GM19025 (cell line): ENCODE measurements around the gene SLC17A7.
A peak's percentile ranks its signal among the peaks of the same experiment; 100 is the strongest.
"Not testable (repeated sequence)": the region's sequence is repeated elsewhere in the genome, so short reads cannot be mapped to it uniquely, and the experiment has no call there.

ENCODE experiments used
- ATAC-seq: cut with Tn5 transposase; IDR thresholded peaks from one replicate; pipeline ENCODE4 v1.9.1; 2021; ENCODE audit warnings: mild to moderate bottlenecking, low read depth, moderate library complexity; ENCODE audit not compliant: unreplicated experiment

SLC17A7 gene

DNA sequence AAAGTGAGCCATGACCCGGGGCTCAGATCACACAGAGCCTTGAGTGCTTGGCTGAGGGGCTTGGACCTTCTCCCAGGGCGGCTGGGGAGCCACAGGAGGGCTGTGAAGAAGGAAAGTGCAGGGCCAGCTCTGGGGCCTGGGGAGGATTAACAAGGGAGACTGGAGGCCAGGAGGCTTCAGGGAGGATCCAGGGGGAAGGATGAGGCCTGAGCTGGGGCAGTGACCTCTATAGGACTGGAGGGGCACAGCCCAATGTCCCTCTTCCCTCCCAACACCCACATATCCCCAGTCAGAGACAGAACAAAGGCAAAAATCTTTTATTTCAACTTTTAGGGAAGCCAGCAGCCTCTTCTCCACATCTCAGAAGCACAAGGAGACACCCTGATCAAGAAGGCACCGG lies 4.7 kb upstream of the SLC17A7 start:
- ATAC-seq, result no peak

DNA sequence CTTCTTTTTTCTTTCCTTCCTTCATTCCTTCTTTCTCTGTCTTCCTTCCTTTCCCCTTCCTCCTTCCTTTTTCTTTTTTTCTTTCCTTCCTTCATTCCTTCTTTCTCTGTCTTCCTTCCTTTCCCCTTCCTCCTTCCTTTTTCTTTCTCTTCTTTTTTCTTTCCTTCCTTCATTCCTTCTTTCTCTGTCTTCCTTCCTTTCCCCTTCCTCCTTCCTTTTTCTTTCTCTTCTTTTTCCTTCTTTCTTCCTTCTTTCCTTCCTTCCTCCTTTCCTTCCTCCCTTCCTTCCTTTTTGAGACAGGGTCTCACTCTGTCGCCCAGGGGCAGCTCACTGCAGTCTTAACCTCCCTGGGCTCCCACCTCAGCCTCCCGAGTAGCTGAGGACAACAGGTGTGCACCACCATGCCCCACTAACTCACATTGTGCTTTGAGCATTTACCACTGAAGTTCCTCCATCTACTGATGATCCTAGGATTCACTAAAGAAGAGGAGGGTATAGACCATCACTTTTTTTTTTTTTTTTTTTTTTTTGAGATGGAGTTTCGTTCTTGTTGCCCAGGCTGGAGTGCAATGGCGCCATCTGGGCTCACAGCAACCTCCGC lies 2.9 kb upstream of the SLC17A7 start:
- not testable (repeated sequence) for ATAC-seq

DNA sequence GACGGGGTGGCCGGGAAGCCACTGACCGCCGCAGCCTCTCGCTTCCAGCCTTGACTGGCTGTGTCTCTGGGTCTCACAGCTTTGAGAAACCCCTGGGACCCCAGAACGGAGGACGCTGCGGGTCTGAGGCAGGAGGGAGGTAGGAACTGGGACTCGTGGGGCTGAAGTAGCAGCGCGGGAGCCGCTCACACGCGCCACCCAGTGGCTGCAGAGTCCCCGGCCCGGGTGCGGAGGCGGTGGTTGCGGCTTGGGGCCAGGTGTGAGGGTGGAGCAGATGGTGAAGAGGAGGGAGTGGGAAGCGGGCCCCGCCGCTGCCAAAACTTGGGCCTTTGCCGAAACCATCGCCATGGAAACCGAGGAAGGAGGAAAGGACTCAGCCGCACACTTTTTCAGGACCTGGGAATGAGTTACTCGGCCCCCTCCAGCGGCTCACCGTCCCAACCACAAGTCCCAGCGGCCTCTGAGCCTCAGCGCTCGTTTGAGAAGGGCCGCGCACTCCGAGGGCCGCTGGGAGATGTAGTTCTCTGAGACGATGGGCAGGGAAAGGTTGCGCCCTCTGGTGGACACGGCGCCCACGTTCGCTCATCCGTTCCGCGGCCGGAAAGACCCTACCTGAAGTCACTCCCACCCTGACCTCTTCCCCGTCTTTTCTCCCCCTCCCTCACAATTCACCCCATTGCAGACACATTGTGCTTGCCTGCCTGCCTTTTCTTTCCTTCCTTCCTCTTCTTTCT lies 2.2 kb upstream of the SLC17A7 start:
- ATAC-seq, result peak; percentile 73

DNA sequence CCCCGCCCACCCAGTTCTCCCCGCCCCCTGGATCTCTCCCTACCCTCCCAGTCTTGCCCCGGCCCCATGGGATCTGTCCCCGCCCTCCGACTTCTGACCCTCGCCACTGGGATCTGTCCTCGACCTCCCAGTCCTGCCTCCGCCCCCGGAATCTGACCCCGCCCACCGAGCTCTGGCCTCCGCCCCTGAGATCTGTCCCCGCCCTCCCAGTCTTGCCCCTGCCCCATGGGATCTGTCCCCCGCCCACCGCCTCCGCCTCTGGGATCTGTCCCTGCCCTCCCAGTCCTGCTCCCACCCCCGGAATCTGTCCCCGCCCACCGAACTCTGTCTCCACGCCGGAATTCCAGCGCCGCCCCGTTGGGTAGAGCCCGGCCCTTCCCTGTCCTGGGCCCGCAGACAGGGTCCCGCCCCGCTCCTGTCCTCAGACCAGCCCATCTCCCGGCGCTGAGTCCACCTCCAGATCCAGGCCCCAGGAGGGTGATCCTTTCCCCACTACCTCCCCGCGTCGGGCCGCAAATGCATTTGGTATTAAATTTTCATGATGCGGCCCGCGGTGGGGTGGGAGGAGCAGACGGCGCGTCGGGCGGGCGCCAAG lies 1.5 kb upstream of the SLC17A7 start:
- ATAC-seq, result no peak

DNA sequence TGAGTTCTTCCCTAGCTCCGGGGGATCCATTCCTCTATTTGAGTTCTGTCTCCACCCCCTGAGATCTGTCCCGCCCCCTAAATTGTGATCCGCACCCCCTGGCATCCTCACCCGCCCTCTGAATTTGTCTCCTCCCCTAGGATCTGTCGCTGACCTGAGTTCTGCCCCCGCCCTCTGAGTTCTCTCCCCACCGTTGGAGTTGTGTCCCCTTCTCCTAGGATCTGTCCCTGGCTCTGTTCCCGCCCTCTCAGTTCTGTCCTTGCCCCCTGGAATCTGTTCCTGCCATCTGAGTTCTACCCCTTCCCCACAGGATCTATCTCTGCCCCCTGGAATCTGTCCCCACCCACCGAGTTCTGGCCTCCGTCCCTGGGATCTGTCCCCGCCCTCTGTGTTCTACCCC lies 1.0 kb upstream of the SLC17A7 start:
- no peak for ATAC-seq

DNA sequence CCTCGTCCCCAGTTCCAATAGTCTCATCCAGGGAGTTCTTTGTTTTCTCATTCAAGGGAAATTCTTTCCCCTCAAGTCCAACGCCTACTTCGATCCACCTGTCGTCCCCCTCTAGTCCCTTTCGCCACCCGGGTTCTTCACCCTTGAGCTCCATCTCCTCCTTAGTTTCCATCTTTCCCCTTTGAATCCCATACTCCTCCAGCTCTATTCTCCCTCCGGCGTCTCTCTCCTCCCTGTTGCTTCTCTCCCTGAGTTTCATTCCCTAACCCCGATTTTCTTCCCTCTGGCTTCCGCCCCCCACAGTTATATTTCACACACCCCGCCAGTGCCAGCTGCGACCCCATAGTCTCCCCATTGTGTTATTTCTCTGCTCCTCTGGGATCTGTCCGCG lies 628 bp upstream of the SLC17A7 start:
- no peak for ATAC-seq

DNA sequence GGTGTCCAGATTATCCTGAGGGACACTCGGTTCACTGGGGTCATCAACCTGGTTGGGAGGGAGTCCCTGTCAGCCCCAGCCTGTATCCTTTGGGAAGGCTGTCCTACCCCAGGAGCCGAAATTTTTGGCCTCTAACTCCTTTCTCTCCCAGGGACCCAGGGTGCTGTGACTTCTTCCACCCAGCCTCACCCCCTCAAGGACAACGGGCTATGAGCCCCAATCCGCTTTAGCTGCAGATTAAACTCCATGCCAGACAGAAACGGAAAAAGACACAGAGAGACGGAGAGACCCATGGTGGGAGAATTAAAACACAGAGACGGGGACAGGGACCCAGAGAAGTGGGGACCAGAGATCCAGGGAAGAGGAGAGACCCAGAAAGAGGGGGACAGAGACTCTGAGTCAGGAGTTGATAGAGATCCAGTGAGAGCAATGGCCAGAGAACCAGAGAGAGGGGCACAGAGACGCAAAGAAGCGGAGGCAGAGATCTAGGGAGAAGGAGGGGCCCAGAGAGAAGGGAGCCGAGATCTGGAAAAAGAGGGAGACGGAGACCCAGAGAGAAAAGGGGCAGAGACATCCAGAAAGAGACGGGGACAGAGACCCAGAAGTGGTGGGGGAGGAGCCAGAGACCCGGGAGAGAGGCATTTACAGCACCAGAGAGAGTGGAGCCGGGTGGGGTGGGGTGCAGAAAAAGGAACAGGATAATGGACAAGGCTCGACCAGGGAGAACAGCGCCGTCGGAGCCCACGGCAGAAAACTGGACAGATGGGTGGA lies 703 bp downstream of the SLC17A7 start:
- ATAC-seq, result no peak

DNA sequence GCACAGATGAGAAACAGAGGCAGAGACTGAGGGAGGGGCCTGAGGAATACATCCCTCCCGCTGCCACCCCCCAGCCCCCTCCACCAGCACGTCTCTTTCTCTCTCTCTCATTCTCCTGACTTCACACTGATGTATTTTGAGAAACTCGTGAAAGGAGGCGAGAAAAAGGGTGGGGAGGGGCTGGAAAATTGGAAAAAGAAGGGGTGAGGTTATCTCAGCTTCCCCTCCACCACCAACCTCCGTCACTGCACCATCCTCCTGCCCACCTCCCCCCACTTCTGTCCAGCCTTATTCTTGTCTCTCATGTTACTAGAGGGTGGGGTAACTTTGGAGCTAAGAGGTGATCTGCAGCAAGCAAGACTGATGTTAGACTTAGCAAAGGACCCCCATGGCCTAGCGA lies 1.5 kb downstream of the SLC17A7 start:
- ATAC-seq, result no peak

DNA sequence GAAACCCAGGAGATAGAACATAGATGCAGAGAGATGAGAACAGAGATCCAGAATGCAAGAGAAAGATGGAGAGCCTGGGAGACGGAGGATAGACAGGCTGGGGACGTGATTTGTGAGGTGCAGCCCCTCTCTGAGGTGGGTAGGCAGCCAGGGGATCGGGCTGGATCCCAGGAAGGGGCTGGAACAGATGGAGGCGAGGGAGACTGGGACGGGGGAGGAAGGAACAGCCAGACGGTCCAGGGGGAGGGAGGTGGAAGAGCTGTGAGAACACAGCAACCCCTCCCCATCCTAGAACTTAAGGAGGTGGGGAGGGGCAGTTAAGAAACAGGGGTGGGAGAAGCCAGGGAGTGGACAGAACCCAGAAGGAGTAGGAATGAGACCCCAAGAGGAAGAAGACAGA lies 3.1 kb downstream of the SLC17A7 start:
- no peak for ATAC-seq

DNA sequence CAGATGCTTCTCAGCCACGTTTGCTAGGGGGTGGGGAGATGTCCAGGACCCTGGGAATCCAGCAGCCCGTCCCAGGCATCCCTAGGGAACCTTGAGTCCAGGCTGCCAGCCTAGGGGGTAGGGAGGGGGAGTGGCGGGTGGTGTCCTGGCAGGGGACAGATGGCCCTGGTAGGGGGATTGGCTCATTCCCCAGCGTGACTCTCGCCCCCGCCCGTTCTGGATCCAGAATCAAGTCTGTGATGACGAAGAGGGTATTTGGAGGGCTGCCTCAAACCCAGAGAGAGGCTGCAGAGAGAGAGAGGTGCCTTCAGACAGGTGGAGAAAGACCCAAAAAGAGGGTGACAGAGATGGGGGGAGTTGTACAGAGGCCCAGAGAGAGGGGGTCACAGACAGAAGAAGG lies 4.1 kb downstream of the SLC17A7 start:
- no peak for ATAC-seq

DNA sequence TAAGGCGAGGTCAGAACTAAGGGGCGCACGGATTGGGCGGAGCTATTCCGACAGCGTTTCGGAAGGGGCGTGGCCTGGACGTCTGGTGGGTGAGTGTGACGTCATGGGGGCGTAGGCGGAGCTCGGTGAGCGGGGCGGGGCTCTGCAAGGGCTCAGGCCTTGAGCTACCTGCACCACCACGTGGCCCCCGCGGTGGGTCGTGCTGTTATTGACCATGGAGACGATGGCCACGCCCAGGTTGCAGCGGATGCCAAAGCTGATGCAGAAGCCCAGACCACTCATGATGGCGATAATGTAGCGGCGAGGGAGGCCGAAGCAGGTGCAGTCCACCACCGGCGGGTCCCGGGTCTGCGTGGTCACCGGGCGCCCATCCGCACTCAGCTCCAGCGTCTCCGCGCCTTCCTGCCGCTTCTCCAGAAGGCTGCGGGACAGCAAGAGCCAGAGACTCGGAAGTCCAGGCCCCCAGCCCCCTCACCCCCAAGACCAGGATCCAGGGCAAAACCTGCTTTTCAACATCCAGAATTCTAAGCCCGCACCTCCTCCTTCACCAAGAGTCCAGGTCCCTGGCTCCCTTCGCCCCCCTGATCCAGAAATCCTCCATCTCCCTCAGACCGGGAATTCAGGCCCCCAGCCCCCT lies 4.8 kb downstream of the SLC17A7 start:
- no peak for ATAC-seq

DNA sequence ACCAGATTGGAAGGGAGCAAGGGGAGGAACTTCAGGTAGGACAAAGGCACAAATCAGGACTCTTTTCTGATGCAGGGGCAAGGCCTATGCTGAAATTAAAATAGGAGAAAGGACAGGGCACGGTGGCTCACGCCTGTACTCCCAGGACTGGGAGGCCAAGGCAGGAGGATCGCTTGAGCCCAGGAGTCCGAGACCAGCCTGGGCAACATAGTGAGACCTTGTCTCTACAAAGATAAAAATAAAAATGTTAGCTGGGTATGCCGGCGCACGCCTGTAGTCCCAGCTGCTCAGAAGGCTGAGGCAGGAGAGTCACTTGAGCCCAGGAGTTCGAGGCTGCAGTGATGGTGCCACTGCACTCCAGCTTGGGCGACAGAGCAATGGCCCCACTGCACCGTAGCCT lies 5.7 kb downstream of the SLC17A7 start:
- no peak for ATAC-seq

DNA sequence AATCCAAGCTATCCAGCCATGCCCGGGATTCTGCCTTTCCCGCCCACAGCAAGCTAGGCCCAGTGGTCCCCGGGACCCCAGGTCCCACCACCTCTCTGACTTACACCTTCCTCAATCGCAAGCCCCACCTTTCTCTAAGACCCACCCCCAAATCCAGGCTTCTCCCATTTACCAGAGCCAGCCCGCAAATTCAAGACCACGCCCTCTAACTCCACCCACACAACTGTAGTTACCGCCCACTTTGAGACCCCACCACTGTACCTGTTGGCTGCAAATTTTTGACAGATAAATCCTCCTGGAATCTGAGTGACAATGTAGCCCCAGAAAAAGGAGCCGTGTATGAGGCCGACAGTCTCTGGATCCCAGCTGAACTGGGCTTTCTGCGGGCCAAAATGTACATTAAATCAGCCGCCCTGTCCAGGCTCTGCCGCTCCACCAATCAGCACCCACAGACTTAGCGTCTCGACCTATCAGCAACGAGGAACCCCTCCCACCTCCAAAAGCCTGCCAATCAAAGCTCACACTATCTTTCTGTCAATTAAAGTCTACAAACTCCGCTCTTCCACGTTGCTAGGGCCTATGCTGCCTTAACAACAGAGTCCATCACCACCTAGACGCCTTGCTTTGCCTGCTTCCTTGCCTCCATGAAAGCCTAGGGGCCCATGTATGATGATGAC lies 6.3 kb downstream of the SLC17A7 start:
- no peak for ATAC-seq

DNA sequence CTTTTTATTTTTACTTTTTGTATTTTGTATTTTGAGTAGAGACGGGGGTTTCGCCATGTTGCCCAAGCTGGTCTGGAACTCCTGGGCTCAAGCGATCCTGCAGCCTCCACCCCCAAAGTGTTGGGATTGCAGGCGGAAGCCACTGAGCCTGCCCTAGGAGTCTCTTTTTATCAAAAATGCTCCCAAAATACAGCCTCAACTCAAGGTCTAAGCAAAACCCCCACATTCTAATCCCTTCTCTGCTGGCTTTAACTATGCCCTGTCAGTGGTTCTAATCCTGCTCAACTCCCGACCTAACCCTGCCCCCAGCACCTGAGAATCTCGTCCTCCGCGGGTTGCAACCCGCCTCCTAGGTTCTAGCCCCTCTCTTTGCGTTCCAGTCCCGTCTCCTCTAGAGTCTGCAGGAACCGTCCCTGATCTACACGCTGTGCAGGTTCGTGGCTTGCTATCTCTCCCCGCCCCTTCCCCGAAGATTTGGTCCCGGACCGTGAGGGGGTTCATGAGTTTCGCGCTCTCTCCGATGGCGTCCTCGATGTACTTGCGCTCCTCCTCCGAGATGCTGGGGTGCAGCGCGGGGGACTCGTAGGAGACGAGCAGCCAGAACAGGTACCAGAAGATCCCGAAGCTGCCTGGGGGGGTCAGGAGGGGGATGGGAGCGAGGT lies 8.0 kb downstream of the SLC17A7 start:
- ATAC-seq, result no peak

DNA sequence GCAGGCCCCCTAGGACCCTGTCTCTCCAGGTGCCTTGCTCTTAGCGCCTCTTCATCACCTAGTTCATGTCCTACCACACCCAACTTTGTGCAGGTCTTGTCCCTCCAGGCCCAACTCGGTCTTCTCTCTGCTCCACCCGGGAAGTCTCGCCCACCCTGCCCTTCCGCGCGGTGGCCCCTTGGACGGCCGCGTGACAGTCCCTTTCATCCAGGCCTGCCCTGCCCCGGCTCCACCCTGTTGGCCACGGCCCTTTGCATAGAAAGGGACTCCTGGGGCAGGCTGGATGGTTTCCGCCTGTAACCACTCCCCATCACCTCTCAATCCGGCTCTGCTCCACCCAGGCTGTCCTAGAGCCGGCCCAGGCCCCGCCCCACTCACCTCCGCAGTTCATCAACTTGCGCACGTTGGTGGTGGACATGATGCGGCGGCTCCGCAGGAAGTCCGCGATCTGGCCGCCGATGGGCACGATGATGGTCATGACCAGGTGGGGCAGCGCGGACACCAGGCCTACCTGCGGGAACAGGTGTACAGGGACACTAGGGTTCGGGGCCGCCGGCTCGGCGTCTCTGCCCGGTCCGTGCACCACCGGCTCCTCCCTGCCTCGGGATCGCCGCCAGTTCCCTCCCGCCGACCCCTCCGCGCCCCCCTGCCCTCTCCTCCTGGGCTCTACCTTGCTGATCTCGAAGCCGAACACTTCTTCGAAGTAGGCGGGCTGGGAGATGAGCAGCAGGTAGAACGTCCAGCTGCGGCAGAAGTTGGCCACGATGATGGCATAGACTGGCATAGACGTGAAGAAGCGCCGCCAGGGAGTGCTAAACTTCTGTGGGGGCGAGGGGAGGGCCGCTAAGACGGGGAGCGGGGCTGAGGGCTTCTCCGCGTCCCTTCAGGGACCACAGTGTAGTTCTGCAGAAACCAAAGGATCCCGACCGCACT lies 8.9 kb downstream of the SLC17A7 start:
- ATAC-seq, result no peak

DNA sequence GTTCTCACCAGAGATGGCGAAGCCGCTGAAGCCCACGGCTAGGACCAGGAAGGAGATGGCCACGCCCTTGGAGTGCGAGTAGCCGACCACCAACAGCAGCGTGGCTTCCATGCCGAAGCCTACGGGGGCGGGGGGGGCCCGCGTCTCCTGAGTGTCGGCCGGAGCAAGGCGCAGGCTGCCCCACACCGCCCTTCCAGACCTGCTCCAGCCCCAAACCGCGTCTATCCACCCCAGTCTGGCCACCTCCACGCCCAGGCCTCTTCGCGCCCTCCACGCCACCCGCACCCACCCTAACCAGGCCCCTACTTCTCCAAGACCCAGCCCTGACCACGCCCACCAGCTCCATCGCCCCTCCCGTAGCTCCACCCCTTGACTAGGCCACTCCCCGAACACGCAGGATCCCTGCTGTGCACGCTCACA lies 10.0 kb downstream of the SLC17A7 start:
- no peak for ATAC-seq

DNA sequence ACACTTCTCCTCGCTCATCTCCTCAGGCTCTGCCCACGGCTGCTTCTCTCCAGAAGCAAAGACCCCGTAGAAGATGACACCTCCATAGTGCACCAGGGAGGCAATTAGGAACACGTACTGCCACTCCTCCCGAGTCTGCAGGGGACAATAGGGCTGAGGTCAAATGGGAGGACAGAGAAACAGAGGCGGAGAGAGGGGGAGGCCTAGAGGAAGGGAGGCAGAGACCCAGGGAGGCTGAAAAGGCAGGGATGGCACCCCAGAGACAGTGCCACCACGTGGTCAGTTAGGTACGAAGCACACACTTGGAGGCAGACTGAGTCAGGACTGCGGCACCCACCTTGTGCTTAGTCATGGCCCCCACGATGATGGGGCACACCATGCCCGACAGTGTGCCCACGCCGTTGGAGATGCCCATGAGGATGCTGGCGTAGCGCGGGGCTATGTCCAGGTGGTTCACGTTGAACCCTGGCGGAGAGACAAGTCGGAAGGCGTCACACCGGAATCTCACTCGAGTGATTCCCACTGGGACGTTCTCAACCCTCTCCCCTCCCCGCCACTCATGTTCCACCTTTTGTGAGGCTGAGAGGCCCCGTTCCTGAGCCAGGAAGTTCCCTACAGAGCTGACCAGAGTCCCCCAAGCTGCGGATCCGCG lies 10.5 kb downstream of the SLC17A7 start:
- ATAC-seq, result no peak

DNA sequence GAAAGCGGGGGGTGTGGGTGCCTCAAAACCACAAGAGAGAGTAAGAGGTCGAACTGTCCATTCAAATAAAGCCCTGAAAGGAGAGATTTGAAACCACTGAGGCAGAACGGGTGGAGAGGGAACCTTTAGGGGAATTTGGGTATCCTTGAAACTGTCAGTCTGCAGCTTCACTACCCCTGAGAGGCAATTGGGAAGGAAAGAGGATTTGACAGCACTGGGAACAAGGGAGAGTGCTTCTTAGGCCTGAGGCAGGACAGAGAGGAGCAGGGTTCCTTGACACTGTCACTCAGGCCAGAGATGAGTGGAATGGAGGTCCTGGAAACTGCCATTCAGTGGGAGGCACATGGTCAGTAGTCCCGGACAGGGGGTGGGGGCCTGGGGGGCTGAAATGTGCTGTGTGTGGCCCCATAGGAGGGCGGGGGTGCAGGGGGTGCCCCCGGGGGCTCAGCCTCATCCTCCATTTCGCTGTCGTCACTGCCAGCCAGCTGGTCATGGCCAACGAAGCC lies 11.1 kb downstream of the SLC17A7 start:
- ATAC-seq, result no peak
